DMS 273 treated with DMSO at 0.1 percent for 48 hours (cell line): ENCODE measurements around the gene TTLL8.
"Not testable (repeated sequence)": the region's sequence is repeated elsewhere in the genome, so short reads cannot be mapped to it uniquely, and the experiment has no call there.

ENCODE experiments used
- DNase-seq: peaks from one replicate; lab custom pipeline; 2025; lab: John Stamatoyannopoulos, UW

The TTLL8 gene

GRCh38 chr22:50001388-50002231, 56.5 kb downstream of the TTLL8 start:
- no peak for DNase-seq

GRCh38 chr22:50000587-50001387, 57.3 kb downstream of the TTLL8 start:
- DNase-seq, result no peak

- no peak for DNase-seq
Observed at GRCh38 chr22:49999946-50000586, 58.0 kb downstream of the TTLL8 start.

GRCh38 chr22:49999063-49999945, 58.8 kb downstream of the TTLL8 start:
- DNase-seq, result no peak

- DNase-seq, result no peak
Observed at GRCh38 chr22:49998718-49999062, 59.4 kb downstream of the TTLL8 start.

GRCh38 chr22:49997932-49998717, 60.0 kb downstream of the TTLL8 start:
- DNase-seq, result no peak

GRCh38 chr22:49997251-49997599, 60.9 kb downstream of the TTLL8 start:
- no peak for DNase-seq

- no peak for DNase-seq
Observed at GRCh38 chr22:49996518-49997250, 61.4 kb downstream of the TTLL8 start.

GRCh38 chr22:49996119-49996517, 62.0 kb downstream of the TTLL8 start:
- no peak for DNase-seq

GRCh38 chr22:49995361-49996118, 62.6 kb downstream of the TTLL8 start:
- no peak for DNase-seq

GRCh38 chr22:49995041-49995360, 63.1 kb downstream of the TTLL8 start:
- no peak for DNase-seq

GRCh38 chr22:49994361-49995040, 63.6 kb downstream of the TTLL8 start:
- DNase-seq, result no peak

GRCh38 chr22:49993649-49994360, 64.3 kb downstream of the TTLL8 start:
- no peak for DNase-seq

- no peak for DNase-seq
Observed at GRCh38 chr22:49992921-49993648, 65.0 kb downstream of the TTLL8 start.

- DNase-seq, result no peak
Observed at GRCh38 chr22:49991907-49992533, 66.1 kb downstream of the TTLL8 start.

GRCh38 chr22:49991167-49991566, 66.9 kb downstream of the TTLL8 start:
- no peak for DNase-seq

GRCh38 chr22:49989826-49990225, 68.3 kb downstream of the TTLL8 start:
- DNase-seq, result not testable (repeated sequence)
